Umbilical cord (tissue), 2 donors: ENCODE measurements around the gene TWF2. TPM values are rescaled to one million over a fixed set of nuclear protein-coding genes. Genes with fewer than 3 reads are reported as not detected.
A peak's percentile ranks its signal among the peaks of the same experiment; 100 is the strongest.

Experiments
- DNase-seq: peaks from one replicate; pipeline ENCODE4 v3.0.0-alpha.2; 2015; ENCODE audit warnings: low spot score
- total RNA-seq: library from RNA; depleted of rRNA; stranded (reverse); fragments of >200 nt; gene quantifications from one replicate; pipeline ENCODE4 v1.2.3, GENCODE V29; 2014; ENCODE audit warnings: low replicate concordance; ENCODE audit not compliant: insufficient read depth

The TWF2 gene
- total RNA-seq, 1 donor from 2014 or later = 40.7 TPM

DNA sequence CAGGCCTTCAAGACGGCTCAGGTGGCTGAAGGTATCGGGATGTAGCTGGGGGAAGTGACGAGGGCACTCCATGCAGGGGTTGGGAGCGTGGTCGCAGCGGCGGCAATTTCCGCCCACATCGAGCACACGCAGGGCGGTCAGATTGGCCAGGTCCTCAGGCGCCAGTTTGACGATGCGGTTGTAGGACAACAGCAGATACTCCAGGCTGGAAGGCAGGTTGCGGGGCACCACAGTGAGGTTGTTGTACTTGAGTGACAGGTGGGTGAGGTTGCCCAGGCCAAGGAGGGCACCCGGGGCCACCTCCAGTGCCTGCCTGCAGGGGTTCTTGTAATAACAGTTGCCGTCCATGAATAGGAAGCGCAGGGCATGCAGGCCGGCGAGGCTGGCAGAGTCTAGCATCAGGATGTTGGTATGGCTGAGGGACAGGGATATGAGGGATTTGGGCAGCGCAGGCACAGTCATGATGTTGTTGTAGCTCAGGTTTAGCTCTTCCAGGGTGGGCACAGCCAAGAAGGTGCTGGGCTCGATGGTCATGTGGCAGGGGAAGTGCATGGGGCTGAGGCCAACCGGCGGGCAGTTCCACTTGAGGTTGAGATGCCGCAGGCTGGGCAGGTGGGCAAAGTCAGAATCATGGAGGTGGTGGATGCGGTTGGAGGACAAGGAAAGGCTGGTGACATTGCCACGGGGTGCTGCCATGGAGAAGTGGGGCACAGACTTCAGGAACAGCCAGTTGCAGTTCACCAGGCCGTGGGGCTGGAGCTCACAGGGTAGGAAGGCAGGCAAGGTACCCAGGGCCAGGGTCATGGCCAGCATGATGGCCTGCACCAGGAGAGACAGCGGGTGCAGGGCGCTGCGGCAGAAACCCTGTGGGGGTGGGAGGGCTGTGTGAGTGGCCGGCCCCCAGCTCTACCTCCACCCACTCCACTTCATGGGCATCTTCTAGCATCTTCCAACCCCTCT, 15.2 kb downstream of the TWF2 start:
- no peak for DNase-seq

DNA sequence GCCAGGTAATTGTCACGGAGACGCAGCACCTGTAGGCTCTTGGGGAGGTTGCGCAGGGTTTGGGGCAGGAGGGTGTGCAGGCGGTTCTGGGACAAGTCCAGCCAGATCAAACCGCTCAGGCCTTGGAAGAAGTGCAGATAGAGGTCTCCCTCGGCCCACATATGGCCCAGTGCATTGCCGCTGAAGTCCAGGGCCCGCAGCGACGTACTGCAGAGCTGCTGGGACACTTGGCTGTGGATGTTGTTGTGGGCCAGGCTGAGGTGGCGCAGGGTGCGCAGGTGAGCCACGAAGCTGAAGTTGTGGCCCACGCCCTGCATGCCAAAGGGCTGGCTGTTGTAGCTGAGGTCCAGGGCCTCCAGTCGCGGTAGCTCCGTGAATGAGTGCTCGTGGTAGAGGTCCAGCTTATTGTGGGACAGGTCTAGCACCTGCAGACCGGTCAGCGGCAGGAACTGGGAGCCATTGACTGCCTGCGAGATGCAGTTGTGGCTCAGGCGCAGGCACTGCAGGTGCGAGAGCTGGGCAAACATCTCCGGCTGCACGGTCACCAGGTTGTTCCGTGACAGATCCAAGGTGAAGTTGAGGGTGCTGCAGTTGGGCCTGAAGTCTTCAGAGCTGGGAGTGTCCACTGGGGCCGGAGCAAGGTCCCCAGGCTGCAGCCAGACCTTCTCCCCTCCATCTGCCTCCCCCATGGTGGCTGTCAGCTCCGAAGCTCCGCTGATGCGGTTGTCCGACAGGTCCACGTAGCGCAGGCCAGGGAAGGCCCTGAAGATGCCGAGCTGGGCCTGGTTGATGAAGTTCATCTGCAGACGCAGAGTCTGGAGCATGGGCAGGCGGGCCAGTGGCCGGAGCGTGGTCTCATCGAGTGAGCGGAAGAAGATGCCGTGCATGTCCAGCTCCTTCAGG, 16.4 kb downstream of the TWF2 start:
- DNase-seq = no peak

DNA sequence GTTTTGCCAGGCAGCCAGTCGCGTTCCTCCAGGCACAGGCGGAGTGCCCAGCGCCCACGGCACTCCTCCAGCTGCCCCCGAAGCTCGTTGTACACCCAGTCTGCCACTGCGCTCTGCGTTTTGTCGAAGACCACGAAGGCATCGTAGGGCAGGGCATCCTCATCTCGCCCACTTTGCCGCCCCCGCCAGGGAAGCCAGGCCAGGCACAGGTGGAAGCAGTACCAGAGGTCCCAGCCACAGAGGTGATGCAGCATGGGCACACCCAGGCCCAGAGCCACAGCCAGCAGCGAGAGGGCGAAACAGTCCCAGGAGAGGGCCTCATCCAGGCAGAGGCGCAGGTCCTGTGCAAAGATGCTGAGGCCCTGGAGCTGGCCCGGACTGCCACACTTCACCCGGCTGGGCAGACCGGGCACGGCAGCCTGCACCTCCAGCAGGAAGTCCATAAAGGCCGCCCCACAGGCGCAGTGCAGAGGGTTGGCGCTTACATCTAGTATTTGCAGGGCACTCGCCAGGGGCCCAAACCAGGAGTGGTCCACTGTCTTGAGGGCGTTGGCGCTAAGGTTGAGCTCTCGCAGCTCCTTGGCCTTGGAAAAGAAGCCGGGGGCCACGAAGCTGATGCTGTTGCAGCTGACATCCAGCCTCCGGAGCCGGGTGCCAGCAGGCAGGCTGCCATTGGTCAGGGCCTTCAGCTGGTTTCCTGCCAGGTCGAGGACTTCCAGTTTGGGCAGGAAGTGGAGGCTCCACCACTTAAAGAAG, 17.2 kb downstream of the TWF2 start:
- DNase-seq = no peak

DNA sequence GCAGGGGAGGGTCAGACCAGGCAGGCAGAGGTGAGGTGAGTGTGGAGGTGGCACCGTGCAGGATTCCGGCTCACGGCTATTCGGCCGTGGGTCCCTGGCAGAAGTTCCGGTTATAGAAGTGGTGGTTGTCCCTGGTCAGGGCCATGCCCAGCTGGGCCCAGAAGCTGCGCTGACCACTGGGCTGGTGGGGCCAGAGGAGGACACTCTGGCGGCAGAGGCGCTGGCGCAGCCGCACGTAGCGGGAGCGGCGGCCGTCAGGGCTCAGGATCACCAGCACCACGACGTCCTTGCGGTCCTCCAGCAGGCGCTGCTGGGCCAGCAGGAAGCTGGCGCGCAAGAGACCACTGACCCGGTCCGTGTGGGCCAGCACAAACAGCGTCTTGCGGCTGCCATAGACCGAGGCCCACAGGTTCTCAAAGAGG, 17.8 kb downstream of the TWF2 start:
- no peak for DNase-seq

DNA sequence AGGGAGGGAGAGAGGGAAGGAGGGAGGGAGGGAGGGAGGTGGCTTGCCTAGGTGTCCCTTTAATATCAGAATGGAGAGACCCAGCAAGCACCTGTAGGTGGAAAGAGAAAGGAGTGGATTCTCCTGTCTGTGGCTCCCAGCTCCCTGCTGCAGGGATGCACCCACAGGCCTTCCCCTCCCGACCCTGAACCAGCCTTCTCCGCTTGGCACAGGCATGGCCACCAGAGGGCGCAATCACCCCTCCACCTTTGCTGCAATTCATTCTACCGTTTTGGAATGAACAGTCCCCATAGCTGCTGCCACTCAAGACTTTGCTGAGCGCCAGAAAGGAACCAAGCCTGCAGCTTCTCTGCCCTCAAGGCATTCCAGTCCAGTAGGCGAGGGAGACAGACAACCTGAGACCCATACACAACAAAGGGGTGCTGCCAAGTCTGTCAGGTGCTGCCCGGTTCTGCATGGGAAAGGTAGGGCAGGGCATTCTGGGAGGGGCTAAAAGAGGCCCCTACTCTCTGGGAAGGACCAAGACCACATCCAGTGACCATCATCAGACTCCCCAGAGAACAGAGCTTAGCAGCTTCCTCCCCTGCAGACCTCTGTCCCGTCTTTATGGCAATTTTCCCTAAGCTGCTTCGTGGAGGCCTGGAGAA, 18.5 kb downstream of the TWF2 start:
- peak; percentile 83 for DNase-seq

DNA sequence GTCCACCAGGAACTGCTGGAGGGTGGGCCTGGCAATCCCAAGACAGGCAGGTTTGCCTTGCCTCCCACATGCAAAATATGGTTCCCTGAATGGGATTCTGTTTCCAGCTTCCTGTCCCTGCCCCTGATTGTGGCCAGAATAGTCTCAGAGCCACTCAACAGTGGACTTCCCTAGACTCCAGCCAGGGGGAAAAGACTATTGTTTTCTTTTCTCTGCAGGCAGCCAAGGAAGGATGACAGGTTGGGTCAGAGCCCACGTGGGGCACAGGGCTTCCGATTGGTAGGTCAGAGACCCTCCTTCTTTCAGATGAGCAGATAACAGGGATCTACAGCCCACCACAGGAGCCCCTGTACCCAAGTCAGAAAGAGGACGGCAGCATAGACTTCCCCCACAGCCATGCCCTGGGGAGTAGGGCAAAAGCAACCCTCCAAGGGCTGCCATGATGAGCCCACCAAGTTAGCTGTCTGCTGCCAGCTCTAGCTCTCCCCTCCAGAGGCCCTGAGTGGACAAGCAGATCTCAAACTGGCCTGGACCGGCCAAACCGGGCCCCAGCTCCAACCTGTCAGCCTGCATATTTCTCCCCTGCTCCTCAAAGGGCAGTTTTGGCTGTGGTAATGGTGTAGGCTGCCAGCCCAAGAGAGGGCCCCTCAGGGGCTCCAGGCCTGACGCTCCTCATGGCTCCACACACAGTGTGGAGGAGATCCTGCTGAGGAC, 19.9 kb downstream of the TWF2 start:
- DNase-seq = peak; percentile 61

DNA sequence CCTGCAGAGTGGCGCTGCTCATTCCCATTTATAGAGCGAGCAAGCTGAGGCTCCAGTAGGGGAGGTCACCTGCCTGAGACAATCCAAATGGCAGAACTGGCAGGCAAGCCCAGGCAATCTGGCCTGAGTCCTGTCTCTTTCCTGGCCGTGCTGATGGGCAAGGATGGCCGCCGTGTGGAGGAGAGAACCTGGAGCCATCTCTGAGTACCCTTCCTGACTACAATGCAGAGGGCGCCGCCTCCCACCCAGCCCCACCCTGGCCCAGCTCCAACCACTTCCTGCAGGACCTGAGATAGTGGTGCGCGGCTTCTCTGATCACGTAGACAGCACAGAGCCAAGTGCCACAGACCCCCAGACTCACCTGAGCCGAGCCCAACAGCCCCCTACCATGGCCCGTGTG, 20.5 kb downstream of the TWF2 start:
- DNase-seq = no peak

DNA sequence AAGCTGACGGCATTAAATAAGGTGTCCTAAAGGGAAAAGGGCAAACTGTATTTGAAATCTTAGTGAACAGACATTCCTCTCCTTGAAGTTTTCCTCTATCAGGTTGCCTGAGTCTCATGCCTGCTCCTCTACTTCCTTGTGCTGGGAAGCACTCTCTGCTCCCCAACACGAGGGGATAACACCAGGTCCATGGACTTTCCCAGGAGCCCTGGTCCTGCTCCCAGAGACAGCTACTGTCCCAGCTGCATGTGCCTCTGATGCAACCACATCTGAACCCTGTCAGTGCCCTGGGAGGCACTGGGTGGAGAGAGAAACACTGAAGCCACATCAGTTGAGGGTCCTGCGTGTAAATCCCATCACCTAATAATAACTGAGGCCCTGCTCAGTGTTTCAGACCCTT, 20.9 kb downstream of the TWF2 start:
- no peak for DNase-seq

DNA sequence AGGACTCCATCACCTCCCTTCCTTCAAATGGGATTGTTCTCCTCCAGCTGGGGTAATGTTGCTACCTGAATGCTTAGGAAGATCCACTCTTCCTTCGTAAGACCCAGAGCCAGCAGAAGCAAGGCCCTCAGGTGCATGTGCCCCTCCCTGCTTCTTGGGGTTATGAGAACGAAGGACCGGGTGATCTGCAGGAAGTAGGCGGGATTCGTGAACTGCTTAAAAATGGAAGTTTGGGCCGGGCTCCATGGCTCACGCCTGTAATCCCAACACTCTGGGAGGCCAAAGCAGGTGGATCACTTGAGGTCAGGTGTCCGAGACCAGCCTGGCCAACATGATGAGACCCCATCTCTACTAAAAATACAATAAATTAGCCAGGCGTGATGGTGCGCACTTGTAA, 21.6 kb downstream of the TWF2 start:
- DNase-seq = no peak

DNA sequence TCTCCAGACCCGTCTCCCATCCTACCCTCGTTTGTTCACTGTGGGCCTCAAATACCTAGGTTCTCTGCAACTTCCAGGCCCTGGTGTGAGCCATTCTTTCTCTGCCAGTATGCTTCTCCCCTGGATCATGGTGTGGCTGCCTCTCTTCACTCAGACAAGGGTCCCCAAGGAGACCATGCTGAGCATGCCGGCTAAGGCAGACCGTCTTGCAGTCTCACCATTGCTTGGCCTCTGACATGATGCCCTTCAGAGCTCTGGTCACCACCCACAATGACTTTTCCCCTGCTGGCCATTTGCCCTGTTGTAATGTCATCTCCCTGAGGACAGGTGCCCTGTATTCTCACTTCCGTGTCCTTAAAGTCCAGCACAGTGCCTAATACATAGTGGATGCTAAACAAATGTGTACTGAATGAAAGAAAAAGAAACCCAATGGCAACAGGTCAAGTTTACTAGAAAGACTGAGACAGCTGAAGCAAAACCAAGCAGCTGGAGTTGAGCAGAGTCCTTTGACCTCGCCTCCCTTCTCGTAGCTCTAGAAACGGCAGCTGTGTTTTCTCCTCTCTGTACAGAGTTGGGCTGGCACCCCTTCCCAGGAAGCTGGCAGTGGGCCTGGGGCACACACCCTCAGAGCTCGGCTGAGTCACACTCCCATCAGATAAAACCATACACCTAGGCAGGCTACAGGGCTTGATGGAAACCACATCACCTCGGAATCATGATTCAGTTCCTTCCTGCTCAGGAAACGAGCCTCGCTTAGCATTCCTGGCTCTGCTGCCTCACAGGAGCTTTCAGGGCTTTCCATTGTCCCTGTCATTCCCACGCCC, 22.2 kb downstream of the TWF2 start:
- peak; percentile 63 for DNase-seq

DNA sequence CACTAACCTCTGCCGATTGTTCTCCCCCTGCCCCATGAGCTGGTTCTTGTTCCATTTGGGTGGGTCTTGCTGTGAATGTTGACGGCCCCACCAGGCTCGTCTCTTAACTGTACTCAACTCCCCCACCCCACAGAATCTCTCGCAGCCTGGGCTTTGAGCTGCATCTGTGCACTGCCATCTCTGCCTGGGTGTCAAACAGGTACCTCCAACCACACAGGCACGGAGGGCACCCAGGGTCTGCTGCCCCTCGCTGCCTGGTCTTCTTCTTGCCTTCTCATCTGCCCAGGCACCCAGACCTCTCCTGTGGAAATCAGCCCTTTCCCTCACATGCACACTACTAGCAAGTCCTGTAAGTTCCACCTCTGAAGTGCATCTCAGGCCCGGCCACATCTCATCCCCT, 23.6 kb downstream of the TWF2 start:
- DNase-seq = no peak

DNA sequence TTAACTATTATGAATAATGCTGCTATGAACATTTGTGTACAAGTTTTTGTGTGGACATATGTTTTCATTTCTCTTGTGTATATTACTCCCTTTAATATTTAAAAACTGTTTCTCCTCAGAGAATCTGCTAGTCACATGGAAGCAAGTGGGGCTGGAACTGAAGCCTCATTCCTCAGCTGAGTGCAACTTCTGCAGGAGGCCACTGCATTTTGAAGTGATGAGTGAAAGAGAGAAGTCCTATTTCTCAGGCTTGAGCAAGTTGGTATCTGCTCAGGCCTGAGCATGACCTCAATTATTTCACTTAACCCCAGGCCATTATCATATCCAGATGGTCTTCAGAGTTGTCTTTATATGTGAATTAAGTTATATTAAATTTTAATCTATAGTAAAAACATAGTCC, 25.1 kb downstream of the TWF2 start:
- DNase-seq = no peak

DNA sequence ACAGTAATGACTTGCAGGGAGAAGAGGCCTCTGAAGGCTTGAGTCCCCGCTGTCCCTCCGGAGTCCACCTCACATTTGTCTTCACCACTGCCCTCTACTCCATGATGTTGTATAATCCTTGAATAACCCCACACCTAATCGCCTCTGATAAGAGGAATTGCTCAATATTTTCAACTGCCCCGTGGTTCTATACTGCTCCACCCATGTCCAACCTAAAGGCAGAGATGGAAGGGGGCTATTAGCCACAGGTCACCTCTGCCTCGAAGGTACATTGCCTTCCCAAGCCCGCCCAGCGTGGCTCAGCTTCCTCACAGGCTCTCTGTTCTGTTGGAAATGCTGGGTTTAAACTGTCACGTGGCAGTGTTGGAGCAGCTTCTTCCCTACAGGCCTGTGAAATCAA, 26.0 kb downstream of the TWF2 start:
- DNase-seq = no peak

DNA sequence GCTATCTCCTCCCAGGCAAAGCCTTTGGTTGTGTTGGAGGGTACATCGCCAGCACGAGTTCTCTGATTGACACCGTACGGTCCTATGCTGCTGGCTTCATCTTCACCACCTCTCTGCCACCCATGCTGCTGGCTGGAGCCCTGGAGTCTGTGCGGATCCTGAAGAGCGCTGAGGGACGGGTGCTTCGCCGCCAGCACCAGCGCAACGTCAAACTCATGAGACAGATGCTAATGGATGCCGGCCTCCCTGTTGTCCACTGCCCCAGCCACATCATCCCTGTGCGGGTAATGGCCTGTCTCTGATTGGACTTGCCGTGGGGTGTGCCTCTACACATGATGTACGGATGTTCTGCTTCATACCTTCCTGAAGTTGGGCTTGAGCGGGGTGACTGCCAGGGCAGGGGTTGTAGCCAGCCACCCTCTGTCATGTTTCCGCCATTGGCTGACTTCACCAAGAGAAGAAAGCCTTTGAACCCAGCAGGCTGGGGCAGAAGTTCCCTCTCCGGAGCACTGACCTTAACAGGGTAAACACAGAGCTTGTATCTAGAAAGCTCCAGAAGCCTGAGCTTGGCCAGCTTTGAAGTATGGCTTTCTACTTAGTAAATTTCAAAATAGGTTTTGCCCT, 27.6 kb downstream of the TWF2 start:
- DNase-seq = no peak

DNA sequence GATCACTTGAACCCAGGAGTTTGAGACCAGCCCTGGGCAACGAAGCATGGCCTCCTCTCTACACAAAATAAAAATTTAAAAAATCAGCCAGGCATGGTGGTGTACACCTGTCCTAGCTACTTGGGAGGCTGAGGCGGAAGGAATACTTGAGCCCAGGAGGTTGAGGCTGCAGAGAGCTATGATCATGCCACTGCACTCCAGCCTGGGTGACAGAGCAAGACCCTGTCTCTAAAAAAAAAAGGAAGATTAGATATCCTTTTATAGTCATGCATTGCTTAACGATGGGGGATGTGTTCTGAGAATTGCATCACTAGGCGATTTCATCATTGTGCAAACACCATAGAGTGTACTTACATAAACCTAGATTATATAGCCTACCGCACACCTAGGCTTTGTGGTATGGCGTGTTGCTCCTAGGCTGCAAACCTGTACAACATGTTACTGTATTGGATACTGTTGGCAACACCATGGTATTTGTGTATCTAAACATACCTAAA, 28.4 kb downstream of the TWF2 start:
- DNase-seq = no peak

DNA sequence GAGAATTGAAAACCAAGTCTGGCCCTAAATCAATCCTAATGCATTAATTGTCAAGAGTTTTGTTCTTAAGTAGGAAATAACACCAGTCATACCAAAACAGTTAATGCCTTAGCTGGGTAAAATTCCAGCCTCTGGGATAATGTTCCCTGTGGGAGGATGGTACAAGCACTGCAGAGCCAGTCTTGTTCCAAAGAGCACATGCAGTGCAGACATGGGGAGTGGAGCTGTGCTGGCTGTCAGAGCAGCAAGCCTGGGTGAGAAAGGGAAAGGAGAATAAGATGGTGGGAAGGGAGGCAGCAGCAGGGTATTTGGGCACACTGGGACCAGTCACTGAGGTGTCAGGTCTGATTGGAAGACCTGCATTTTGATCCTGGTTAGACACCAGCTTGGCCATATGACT, 28.9 kb downstream of the TWF2 start:
- no peak for DNase-seq

DNA sequence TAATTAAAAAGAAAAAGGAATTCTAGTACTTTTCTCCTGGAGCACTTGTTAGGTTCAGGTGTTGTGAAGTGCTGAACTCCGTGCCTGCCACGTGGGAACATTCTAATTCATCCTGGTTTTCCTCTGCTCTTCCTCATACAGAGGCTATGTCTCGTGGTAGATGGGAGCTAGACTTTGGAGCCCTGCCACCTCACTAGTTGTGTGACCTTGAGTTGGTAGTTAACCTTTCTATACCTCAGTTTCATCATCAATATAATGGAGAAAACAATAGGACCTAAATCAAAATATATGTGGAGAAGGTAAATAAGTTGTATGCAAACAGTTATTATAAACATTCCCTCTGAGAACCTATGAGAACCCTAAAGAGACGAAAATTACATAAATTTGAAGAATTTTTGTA, 30.4 kb downstream of the TWF2 start:
- no peak for DNase-seq

DNA sequence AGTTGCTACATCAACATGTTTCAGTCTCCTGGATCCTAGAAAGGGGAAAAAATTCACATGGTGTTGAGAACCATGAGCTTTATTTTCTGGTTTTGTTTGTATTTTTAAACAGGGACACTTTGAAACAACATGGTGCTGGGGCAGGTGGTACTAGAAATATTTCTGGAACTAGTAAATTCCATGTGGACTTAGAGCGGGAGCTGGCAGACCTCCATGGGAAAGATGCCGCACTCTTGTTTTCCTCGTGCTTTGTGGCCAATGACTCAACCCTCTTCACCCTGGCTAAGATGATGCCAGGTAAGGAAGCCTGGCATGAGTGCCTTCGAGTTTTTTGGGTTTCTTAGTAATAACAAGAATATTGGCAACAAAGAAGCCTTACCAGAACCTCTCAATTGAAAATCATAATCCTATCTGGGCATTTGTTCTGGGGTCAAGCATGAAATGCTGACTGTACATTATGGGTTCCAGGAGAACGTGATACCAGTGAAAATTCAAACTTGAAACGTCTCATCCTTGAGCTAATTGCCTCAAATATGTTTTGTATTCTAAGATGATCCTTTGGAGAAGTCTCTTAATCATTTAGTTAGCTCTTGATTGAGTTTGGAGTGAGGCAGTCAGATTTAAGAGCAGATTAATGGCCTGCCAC, 33.1 kb downstream of the TWF2 start:
- DNase-seq = no peak
